Measurements from ENCODE around the gene UCHL1. TPM values are rescaled to one million over a fixed set of nuclear protein-coding genes. Genes with fewer than 3 reads are reported as not detected.

Gene UCHL1
- total RNA-seq, 4 donors from 2014 or later: 24.8 to 176 (median 71.0) TPM

- in situ Hi-C loops (cut with MboI; ENCODE audit: low sequenced_read_pairs in 4 of 4): loop anchor here in 1 of 4 donors (25.0 kb wide), 1 partner anchor 588 kb away; no protein-coding TSS in a partner anchor
- H3K27ac ChIP-seq: no peak overlapping the region
- no peaks in the 10 kb centered on the region for H3K27me3 ChIP-seq
- no peaks in the 10 kb centered on the region for H3K36me3 ChIP-seq
- no peak for ATAC-seq
- peaks cover 0 to 3% of the 10 kb centered on the region in 2 donors for H3K4me1 ChIP-seq
- no peak for TF ChIP-seq POLR2A (IDR thresholded peaks at IDR 0.05)
- no peak for TF ChIP-seq CTCF (IDR thresholded peaks at IDR 0.05 in 4 of 5, conservative IDR thresholded peaks at IDR 0.05 in 1 of 5)
- intact Hi-C loops (cut with DNase I; ENCODE audit: low total_unique reads): no loop called here
- DNase-seq: no peak
- H3K4me3 ChIP-seq: no peak overlapping the region
- no peaks in the 10 kb centered on the region for H3K9me3 ChIP-seq
These were observed 42.8 kb downstream of the UCHL1 start for GRCh38 chr4:41299486-41299885.

- no peak for TF ChIP-seq CTCF (IDR thresholded peaks at IDR 0.05 in 4 of 5, conservative IDR thresholded peaks at IDR 0.05 in 1 of 5)
- TF ChIP-seq POLR2A (IDR thresholded peaks at IDR 0.05): no peak
- no peaks in the 10 kb centered on the region for H3K9me3 ChIP-seq
- DNase-seq (no peak), ATAC-seq (no peak)
- no peak overlapping the region for H3K4me3 ChIP-seq
- H3K27me3 ChIP-seq: no peaks in the 10 kb centered on the region
- in situ Hi-C loops (cut with MboI; ENCODE audit: low sequenced_read_pairs in 4 of 4) (no loop called here), intact Hi-C loops (cut with DNase I; ENCODE audit: low total_unique reads) (no loop called here)
- peaks cover 0 to 3% of the 10 kb centered on the region in 2 donors for H3K4me1 ChIP-seq
- H3K27ac ChIP-seq: no peak overlapping the region
- H3K36me3 ChIP-seq: no peaks in the 10 kb centered on the region
These were observed 44.4 kb downstream of the UCHL1 start for GRCh38 chr4:41301137-41301536.

- DNase-seq (no peak), ATAC-seq (no peak)
- intact Hi-C loops (cut with DNase I; ENCODE audit: low total_unique reads): no loop called here
- Histone ChIP-seq H3K4me1 (peaks cover 5 to 9% of the 10 kb centered on the region in 2 donors), H3K36me3 (no peaks in the 10 kb centered on the region), H3K4me3 (no peak overlapping the region), H3K27me3 (no peaks in the 10 kb centered on the region), H3K27ac (no peak overlapping the region), H3K9me3 (no peaks in the 10 kb centered on the region)
- in situ Hi-C loops (cut with MboI; ENCODE audit: low sequenced_read_pairs in 4 of 4): no loop called here
- TF ChIP-seq CTCF (IDR thresholded peaks at IDR 0.05 in 4 of 5, conservative IDR thresholded peaks at IDR 0.05 in 1 of 5) (no peak), POLR2A (IDR thresholded peaks at IDR 0.05) (no peak)
These were observed 46.8 kb downstream of the UCHL1 start for GRCh38 chr4:41303372-41304118.

GRCh38 chr4:41304221-41304620 lies 47.5 kb downstream of the UCHL1 start:
- H3K4me1 ChIP-seq: peaks cover 5 to 10% of the 10 kb centered on the region in 2 donors
- in situ Hi-C loops (cut with MboI; ENCODE audit: low sequenced_read_pairs in 4 of 4): no loop called here
- H3K4me3 ChIP-seq: no peak overlapping the region
- DNase-seq (no peak), ATAC-seq (no peak)
- TF ChIP-seq CTCF (IDR thresholded peaks at IDR 0.05 in 4 of 5, conservative IDR thresholded peaks at IDR 0.05 in 1 of 5) (no peak), POLR2A (IDR thresholded peaks at IDR 0.05) (no peak)
- intact Hi-C loops (cut with DNase I; ENCODE audit: low total_unique reads): no loop called here
- no peak overlapping the region for H3K27ac ChIP-seq
- H3K9me3 ChIP-seq: no peaks in the 10 kb centered on the region
- H3K36me3 ChIP-seq: no peaks in the 10 kb centered on the region
- H3K27me3 ChIP-seq: no peaks in the 10 kb centered on the region

Measured in gastrocnemius medialis (tissue), 4 donors.